ENCODE measurements around the gene UTP3.

UTP3 gene

GRCh38 chr4:70704215-70704930 lies 16.0 kb downstream of the UTP3 start:
- peak; percentile 85 for DNase-seq (ENCODE audit: low spot score)
- peak; percentile 21 for TF ChIP-seq CTCF (IDR thresholded peaks at IDR 0.05)
- H3K4me3 ChIP-seq: peak overlapping the region; percentile 97
- H3K27ac ChIP-seq: peak overlapping the region; percentile 86 to 98

GRCh38 chr4:70704931-70705182 lies 16.5 kb downstream of the UTP3 start:
- no peak for DNase-seq (ENCODE audit: low spot score)
- TF ChIP-seq CTCF (IDR thresholded peaks at IDR 0.05): no peak
- peak overlapping the region; percentile 97 for H3K4me3 ChIP-seq
- H3K27ac ChIP-seq: peak overlapping the region; percentile 86 to 98

GRCh38 chr4:70705183-70706043 lies 17.1 kb downstream of the UTP3 start:
- peak overlapping the region; percentile 97 for H3K4me3 ChIP-seq
- DNase-seq (ENCODE audit: low spot score): peak; percentile 85
- TF ChIP-seq CTCF (IDR thresholded peaks at IDR 0.05): no peak
- peak overlapping the region; percentile 86 to 98 for H3K27ac ChIP-seq

GRCh38 chr4:70706044-70706461 lies 17.7 kb downstream of the UTP3 start:
- H3K4me3 ChIP-seq: peak overlapping the region; percentile 97
- TF ChIP-seq CTCF (IDR thresholded peaks at IDR 0.05): no peak
- no peak for DNase-seq (ENCODE audit: low spot score)
- H3K27ac ChIP-seq: peak overlapping the region; percentile 86 to 98

- Histone ChIP-seq H3K4me3 (peak overlapping the region; percentile 97), H3K27ac (peak overlapping the region; percentile 86 to 98)
- TF ChIP-seq CTCF (IDR thresholded peaks at IDR 0.05): no peak
- no peak for DNase-seq (ENCODE audit: low spot score)
Observed at GRCh38 chr4:70706516-70706915, 18.2 kb downstream of the UTP3 start.

GRCh38 chr4:70709611-70710205 lies 21.4 kb downstream of the UTP3 start:
- DNase-seq (ENCODE audit: low spot score): no peak
- no peak for TF ChIP-seq CTCF (IDR thresholded peaks at IDR 0.05)
- Histone ChIP-seq H3K27ac (no peak overlapping the region), H3K4me3 (no peak overlapping the region)

All from coronary artery (tissue), 2 donors.